Measurements from ENCODE around the gene TMEM132D.

TMEM132D gene

GRCh38 chr12:129241852-129242251 is 662.0 kb downstream of the TMEM132D start:
- ChIA-PET CTCF (interaction anchor here (0.9 kb wide), 2 partner anchors 13 to 22 kb away, joined by 3 read pairs; no protein-coding TSS in a partner anchor), POLR2A (no interaction called here)
- TF ChIP-seq, protein P1, sequence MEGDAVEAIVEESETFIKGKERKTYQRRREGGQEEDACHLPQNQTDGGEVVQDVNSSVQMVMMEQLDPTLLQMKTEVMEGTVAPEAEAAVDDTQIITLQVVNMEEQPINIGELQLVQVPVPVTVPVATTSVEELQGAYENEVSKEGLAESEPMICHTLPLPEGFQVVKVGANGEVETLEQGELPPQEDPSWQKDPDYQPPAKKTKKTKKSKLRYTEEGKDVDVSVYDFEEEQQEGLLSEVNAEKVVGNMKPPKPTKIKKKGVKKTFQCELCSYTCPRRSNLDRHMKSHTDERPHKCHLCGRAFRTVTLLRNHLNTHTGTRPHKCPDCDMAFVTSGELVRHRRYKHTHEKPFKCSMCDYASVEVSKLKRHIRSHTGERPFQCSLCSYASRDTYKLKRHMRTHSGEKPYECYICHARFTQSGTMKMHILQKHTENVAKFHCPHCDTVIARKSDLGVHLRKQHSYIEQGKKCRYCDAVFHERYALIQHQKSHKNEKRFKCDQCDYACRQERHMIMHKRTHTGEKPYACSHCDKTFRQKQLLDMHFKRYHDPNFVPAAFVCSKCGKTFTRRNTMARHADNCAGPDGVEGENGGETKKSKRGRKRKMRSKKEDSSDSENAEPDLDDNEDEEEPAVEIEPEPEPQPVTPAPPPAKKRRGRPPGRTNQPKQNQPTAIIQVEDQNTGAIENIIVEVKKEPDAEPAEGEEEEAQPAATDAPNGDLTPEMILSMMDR (IDR thresholded peaks at IDR 0.05; ENCODE audit: control extremely low read depth, extremely low read depth, low read depth, missing control alignments), result no peak
- DNase-seq (ENCODE audit: extremely low spot score), result no peak

DNA sequence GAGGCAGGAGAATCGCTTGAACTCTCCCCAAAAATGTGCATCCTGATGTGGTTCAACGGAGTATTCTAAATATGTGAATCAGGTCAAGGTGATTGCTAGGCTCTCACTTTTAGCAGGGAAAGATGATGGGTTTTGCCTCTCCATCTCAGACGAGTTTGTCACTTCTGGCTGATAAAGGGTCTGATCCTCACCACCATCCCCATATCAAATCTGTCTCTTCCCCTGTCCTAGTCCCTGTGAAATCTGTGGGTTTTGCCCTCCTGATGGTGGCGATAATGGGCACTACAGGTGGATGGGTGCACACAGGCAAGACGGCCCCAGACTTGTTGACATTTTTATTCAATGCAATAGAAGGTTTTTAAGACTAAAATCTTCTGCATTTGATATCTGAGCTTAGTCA is 665.9 kb downstream of the TMEM132D start:
- TF ChIP-seq, protein P1 (IDR thresholded peaks at IDR 0.05; ENCODE audit: control extremely low read depth, extremely low read depth, low read depth, missing control alignments), result no peak
- DNase-seq (ENCODE audit: extremely low spot score), result no peak
- ChIA-PET POLR2A (no interaction called here), CTCF (no interaction called here)

DNA sequence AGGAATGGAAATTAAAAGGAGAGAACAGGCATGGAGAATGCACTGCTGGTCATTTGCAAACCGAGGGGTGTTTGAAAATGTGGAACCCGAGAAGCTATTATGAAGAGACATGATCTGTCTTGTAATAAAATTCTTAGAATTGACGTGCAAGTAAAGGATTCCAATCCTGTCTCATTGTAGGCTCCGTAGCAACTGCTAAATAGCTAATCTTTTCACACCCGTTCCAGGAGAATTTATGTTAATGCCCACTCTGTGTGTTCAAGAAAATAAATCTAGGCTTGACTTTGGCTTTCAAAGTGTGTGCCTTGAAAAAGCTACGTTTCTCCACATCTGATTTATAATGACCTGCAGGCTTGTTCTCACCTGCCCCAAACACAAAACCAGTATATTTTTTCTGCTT is 669.6 kb downstream of the TMEM132D start:
- ChIA-PET POLR2A (no interaction called here), CTCF (interaction anchor here (1.0 to 1.1 kb wide), 2 partner anchors 15 to 140 kb away, joined by 3 read pairs; no protein-coding TSS in a partner anchor)
- DNase-seq (ENCODE audit: extremely low spot score), result no peak
- TF ChIP-seq, protein P1 (IDR thresholded peaks at IDR 0.05; ENCODE audit: control extremely low read depth, extremely low read depth, low read depth, missing control alignments), result no peak

DNA sequence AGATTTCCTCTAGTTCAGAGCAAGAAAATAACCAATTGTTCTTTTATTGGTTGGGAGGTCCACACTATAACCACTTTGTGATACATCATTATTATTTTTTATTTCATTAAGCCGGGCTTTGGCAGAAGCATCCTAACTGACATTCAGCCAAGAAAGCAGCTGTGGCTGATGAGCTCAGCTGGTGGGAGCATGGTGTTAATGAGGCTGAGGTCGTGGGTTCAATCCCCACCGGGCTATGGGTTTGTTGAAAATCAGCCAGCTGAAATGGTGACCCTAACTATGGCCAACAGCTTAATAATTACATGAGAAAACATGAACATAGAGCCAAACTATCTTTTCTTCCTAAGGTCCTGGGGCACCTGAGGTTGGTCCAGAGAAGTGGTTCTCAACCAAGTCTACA is 672.3 kb downstream of the TMEM132D start:
- POLR2A ChIA-PET, result no interaction called here
- DNase-seq (ENCODE audit: extremely low spot score), result no peak
- CTCF ChIA-PET, result interaction anchor here (1.4 kb wide), 2 partner anchors 9 to 14 kb away, joined by 3 read pairs; no protein-coding TSS in a partner anchor
- TF ChIP-seq, protein P1 (IDR thresholded peaks at IDR 0.05; ENCODE audit: control extremely low read depth, extremely low read depth, low read depth, missing control alignments), result no peak

GRCh38 chr12:129230995-129231394 is 672.8 kb downstream of the TMEM132D start:
- TF ChIP-seq, protein P1 (IDR thresholded peaks at IDR 0.05; ENCODE audit: control extremely low read depth, extremely low read depth, low read depth, missing control alignments), result no peak
- ChIA-PET POLR2A (no interaction called here), CTCF (interaction anchor here (1.4 kb wide), 2 partner anchors 10 to 15 kb away, joined by 3 read pairs; no protein-coding TSS in a partner anchor)
- DNase-seq (ENCODE audit: extremely low spot score), result no peak

DNA sequence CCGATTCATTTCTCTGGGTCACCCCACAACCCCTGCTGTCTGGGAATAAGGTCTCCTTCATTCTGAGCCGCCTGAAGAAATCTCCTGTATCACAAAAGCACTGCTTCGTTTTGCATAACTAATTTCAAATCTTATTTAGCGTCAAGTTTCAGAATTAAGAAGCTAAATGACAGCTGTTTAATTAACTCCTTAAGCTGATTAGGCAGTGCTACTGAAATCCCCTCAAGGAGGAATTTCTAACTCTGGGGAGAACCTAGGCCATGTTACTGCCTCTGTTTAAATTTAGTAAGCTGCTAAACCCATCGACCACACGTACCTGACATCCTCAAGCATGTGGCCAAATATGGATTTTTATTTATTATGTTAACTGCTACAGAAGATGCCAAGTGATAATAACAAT is 677.0 kb downstream of the TMEM132D start:
- no peak for DNase-seq (ENCODE audit: extremely low spot score)
- CTCF ChIA-PET, result no interaction called here
- TF ChIP-seq, protein P1 (IDR thresholded peaks at IDR 0.05; ENCODE audit: control extremely low read depth, extremely low read depth, low read depth, missing control alignments), result no peak
- POLR2A ChIA-PET, result no interaction called here

GRCh38 chr12:129226005-129226404 is 677.8 kb downstream of the TMEM132D start:
- ChIA-PET CTCF (no interaction called here), POLR2A (no interaction called here)
- DNase-seq (ENCODE audit: extremely low spot score), result no peak
- TF ChIP-seq, protein P1 (IDR thresholded peaks at IDR 0.05; ENCODE audit: control extremely low read depth, extremely low read depth, low read depth, missing control alignments), result no peak

Measured in GM10248 (cell line).